HCT116 (cell line): ENCODE measurements around the gene ZNF746. TPM values are rescaled to one million over a fixed set of nuclear protein-coding genes. Genes with fewer than 3 reads are reported as not detected.

Source experiments
- ATAC-seq: fragments of 200-7000 bp; cut with Tn5 transposase; 2 replicates; pipeline ENCODE4 v1.9.1; 2020; ENCODE audit warnings: mild to moderate bottlenecking, moderate library complexity
- BruUV-seq: library from RNA; stranded (reverse); fragments of 400-500 nt; replicated peaks from 2 replicates; lab custom pipeline; 2021; lab: Mats Ljungman, UMichigan
- CTCF ChIA-PET: fragments of 300-600 bp; sonication (Branson Sonifier 250); formaldehyde crosslinking; loops from one replicate; lab custom pipeline; 2021; ENCODE audit warnings: antibody characterized with exemption; lab: Charles Lee
- POLR2A ChIA-PET: fragments of 300-600, 350-600 bp; sonication (Branson Sonifier 250); formaldehyde crosslinking; loops from one replicate; lab custom pipeline; 2021; ENCODE audit warnings: antibody characterized with exemption; lab: Charles Lee
- RAD21 ChIA-PET, 2 experiments: fragments of 300-600 bp; sonication (Branson Sonifier 250); formaldehyde crosslinking; loops; one replicate each; lab custom pipeline; 2023; ENCODE audit warnings: low total read pairs in 2 of 2; ENCODE audit not compliant: uncharacterized antibody in 2 of 2, unreplicated experiment in 2 of 2, low non-redundant PET in 1 of 2; lab: Charles Lee
- DNase-seq: peaks from one replicate; pipeline ENCODE4 v3.0.0-alpha.2; 2010; ENCODE audit warnings: low read depth, low spot score
- H2AFZ ChIP-seq: fragments of 200-600 bp; shearing (Covaris generic), sonication (generic); 2 replicates; pipeline ENCODE4 v1.6.1; 2017; ENCODE audit warnings: low read depth, mixed run types, mixed read lengths, antibody characterized with exemption, low read length; ENCODE audit not compliant: poor library complexity, severe bottlenecking
- H3K27ac ChIP-seq: 2 replicates; pipeline ENCODE4 v1.5.1; 2012; ENCODE audit warnings: low read depth, low read length
- H3K27me3 ChIP-seq: fragments of 200-600 bp; sonication (generic); 2 replicates; pipeline ENCODE4 v1.6.1; 2016; ENCODE audit warnings: mixed run types, low read length, mixed read lengths; ENCODE audit not compliant: insufficient read depth
- H3K36me3 ChIP-seq, 2 experiments: fragments of 200-500 bp in 1 of 2; fragments of 200-600 bp in 1 of 2; sonication (Bioruptor generic) in 1 of 2; sonication (generic) in 1 of 2; 2 replicates each; pipeline versions ENCODE4 v1.5.1 to v1.6.1; 2014 to 2016; ENCODE audit warnings: low read length in 2 of 2, inconsistent platforms in 1 of 2, mixed read lengths in 1 of 2, mixed run types in 1 of 2; ENCODE audit not compliant: insufficient read depth in 2 of 2, control insufficient read depth in 1 of 2
- H3K4me1 ChIP-seq, 2 experiments: fragments of 200-600 bp in 1 of 2; sonication (generic) in 1 of 2; 2 replicates each; pipeline versions ENCODE4 v1.5.1 to v1.6.1; 2012 to 2017; ENCODE audit warnings: low read length in 2 of 2, inconsistent platforms in 1 of 2, mild to moderate bottlenecking in 1 of 2, mixed read lengths in 1 of 2, mixed run types in 1 of 2, moderate library complexity in 1 of 2; ENCODE audit not compliant: insufficient read depth in 2 of 2, control insufficient read depth in 1 of 2
- H3K4me2 ChIP-seq: fragments of 200-600 bp; sonication (generic); 2 replicates; pipeline ENCODE4 v1.6.1; 2017; ENCODE audit warnings: mixed run types, low read length, mixed read lengths
- H3K4me3 ChIP-seq, 2 experiments: fragments of 200-600 bp in 1 of 2; sonication (generic) in 1 of 2; replicated peaks in 1 of 2; 2 replicates each; pipeline ENCODE4 v1.5.1; 2011 to 2016; ENCODE audit warnings: low read length in 2 of 2, control low read depth in 1 of 2, low read depth in 1 of 2, mild to moderate bottlenecking in 1 of 2, mixed read lengths in 1 of 2, mixed run types in 1 of 2
- H3K79me2 ChIP-seq: fragments of 200-600 bp; sonication (generic); 2 replicates; pipeline ENCODE4 v1.6.1; 2017; ENCODE audit warnings: mild to moderate bottlenecking, mixed run types, low read length, moderate library complexity, mixed read lengths; ENCODE audit not compliant: insufficient read depth
- H3K9ac ChIP-seq: fragments of 200-600 bp; sonication (generic); 2 replicates; pipeline ENCODE4 v1.6.1; 2016; ENCODE audit warnings: low read length, mixed read lengths
- H3K9me2 ChIP-seq: fragments of 200-600 bp; sonication (generic), shearing (Covaris generic); 2 replicates; pipeline ENCODE4 v1.6.1; 2017; ENCODE audit warnings: mixed run types, mild to moderate bottlenecking, moderate library complexity; ENCODE audit not compliant: insufficient read depth
- H3K9me3 ChIP-seq, 2 experiments: fragments of 200-500 bp in 1 of 2; fragments of 200-600 bp in 1 of 2; sonication (Bioruptor generic) in 1 of 2; sonication (generic) in 1 of 2; 2 replicates each; pipeline ENCODE4 v1.6.1; 2014 to 2017; ENCODE audit warnings: low read length in 2 of 2, mixed read lengths in 2 of 2, inconsistent platforms in 1 of 2, low read depth in 1 of 2, mild to moderate bottlenecking in 1 of 2, mixed run types in 1 of 2, moderate library complexity in 1 of 2; ENCODE audit not compliant: control insufficient read depth in 1 of 2, insufficient read depth in 1 of 2
- H4K20me1 ChIP-seq: fragments of 200-600 bp; sonication (generic), shearing (Covaris generic); 2 replicates; pipeline ENCODE4 v1.6.1; 2017; ENCODE audit warnings: mixed run types, mild to moderate bottlenecking, moderate library complexity; ENCODE audit not compliant: insufficient read depth
- EZH2 ChIP-seq: fragments of 200-600 bp; sonication (generic); IDR thresholded peaks from 2 replicates; pipeline ENCODE4 v1.6.1; 2017; ENCODE audit warnings: antibody characterized with exemption, mixed run types
- EZH2phosphoT487 ChIP-seq: fragments of 200-600 bp; IDR thresholded peaks from 2 replicates; pipeline ENCODE4 v1.6.1; 2018; ENCODE audit warnings: antibody characterized with exemption, borderline replicate concordance
- SP1 ChIP-seq: IDR thresholded peaks from 2 replicates; pipeline ENCODE4 v1.6.1; 2012; ENCODE audit warnings: low read depth
- TCF7L2 ChIP-seq: IDR thresholded peaks from 2 replicates; pipeline ENCODE4 v1.7.0; 2011; ENCODE audit warnings: borderline replicate concordance, inconsistent platforms; ENCODE audit not compliant: insufficient read depth, insufficient read length; ENCODE audit errors: extremely low read depth
- YY1 ChIP-seq: IDR thresholded peaks from 2 replicates; pipeline ENCODE4 v1.6.1; 2011; ENCODE audit warnings: low read length, low read depth, moderate library complexity, mild to moderate bottlenecking; ENCODE audit not compliant: insufficient replicate concordance; ENCODE audit errors: extremely low read depth
- intact Hi-C: fragments of 100-400 bp; cut with micrococcal nuclease; formaldehyde crosslinking; loops from 2 replicates; pipeline ENCODE4 v1.10.0; 2022
- total RNA-seq: library from RNA; stranded (reverse); gene quantifications from one replicate; pipeline ENCODE4 v1.2.1, GENCODE V29; 2021; ENCODE audit not compliant: unreplicated experiment
- TF ChIP-seq, protein P1 (sequence below): IDR thresholded peaks from 2 replicates; pipeline ENCODE4 v1.6.1; 2012; ENCODE audit warnings: low read depth
- TF ChIP-seq, protein P2 (sequence below): IDR thresholded peaks from 2 replicates; pipeline ENCODE4 v1.6.1; 2012

Gene ZNF746
- total RNA-seq, 1 experiment from 2014 or later: 18.7 TPM

DNA sequence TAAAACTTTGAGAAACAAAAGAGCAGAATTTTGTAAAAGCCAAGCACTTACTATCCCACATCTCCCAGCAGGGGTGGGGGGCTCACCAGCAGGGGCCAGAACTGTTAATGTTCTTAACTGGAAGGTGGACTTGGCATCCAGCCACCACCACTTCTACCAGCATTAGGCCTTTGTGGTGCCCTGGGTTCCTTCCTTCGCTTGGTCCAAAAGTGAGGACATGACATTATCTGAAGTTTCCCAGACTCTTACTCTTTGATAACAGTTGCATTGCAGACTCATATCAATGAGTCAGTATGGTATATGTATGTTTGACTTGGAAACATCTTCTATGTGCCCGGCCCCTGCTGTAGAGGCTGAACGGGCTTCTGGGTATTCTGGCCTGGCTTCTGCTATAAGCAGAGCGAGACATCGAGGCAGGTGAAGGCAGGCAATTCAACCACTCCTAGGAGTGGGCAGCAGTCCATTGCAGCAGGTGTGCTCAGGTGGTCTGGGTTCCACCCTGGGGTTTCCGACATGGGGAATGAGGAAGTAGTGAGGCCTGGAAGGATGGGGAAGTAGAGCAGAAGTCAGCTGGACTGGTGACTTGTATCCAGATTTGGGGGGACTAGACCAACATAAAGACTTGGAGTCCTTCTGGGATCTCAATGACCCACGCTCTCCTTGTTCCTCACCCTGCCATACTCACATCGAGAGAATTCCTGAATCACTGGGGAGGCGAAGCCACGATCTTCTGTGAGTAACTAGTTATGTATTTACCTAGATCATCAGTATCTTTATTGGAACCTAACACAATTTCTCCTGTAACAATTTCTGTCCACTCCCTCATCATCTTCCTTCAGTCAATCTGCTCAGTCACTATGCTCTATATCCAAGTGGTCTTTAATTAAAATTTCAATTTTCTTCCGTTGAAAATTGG, 40.8 kb downstream of the ZNF746 start:
- BruUV-seq: no TSS peak
- CTCF ChIA-PET: no interaction called here
- no peak for ATAC-seq
- Histone ChIP-seq H3K79me2 (peaks cover 29% of the 10 kb centered on the region), H3K9me3 (no peaks in the 10 kb centered on the region), H2AFZ (no peak overlapping the region), H3K4me2 (no peak overlapping the region), H4K20me1 (no peaks in the 10 kb centered on the region), H3K36me3 (peaks cover 4 to 22% of the 10 kb centered on the region in 2 experiments; a peak in 3 of 4 replicates), H3K9ac (no peak overlapping the region), H3K9me2 (no peaks in the 10 kb centered on the region), H3K27ac (no peak overlapping the region), H3K4me3 (no peak overlapping the region), H3K4me1 (peaks cover 11 to 16% of the 10 kb centered on the region in 2 experiments; a peak in 2 of 4 replicates), H3K27me3 (no peaks in the 10 kb centered on the region)
- POLR2A ChIA-PET: no interaction called here
- RAD21 ChIA-PET: no interaction called here
- DNase-seq: no peak
- TF ChIP-seq, protein P1, sequence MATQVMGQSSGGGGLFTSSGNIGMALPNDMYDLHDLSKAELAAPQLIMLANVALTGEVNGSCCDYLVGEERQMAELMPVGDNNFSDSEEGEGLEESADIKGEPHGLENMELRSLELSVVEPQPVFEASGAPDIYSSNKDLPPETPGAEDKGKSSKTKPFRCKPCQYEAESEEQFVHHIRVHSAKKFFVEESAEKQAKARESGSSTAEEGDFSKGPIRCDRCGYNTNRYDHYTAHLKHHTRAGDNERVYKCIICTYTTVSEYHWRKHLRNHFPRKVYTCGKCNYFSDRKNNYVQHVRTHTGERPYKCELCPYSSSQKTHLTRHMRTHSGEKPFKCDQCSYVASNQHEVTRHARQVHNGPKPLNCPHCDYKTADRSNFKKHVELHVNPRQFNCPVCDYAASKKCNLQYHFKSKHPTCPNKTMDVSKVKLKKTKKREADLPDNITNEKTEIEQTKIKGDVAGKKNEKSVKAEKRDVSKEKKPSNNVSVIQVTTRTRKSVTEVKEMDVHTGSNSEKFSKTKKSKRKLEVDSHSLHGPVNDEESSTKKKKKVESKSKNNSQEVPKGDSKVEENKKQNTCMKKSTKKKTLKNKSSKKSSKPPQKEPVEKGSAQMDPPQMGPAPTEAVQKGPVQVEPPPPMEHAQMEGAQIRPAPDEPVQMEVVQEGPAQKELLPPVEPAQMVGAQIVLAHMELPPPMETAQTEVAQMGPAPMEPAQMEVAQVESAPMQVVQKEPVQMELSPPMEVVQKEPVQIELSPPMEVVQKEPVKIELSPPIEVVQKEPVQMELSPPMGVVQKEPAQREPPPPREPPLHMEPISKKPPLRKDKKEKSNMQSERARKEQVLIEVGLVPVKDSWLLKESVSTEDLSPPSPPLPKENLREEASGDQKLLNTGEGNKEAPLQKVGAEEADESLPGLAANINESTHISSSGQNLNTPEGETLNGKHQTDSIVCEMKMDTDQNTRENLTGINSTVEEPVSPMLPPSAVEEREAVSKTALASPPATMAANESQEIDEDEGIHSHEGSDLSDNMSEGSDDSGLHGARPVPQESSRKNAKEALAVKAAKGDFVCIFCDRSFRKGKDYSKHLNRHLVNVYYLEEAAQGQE: no peak
- TF ChIP-seq EZH2phosphoT487: no peak
- no peak for TF ChIP-seq SP1
- TF ChIP-seq TCF7L2: no peak
- TF ChIP-seq, protein P2, sequence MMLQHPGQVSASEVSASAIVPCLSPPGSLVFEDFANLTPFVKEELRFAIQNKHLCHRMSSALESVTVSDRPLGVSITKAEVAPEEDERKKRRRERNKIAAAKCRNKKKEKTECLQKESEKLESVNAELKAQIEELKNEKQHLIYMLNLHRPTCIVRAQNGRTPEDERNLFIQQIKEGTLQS: no peak
- TF ChIP-seq YY1: no peak
- TF ChIP-seq EZH2: no peak
- intact Hi-C loops: loop anchor here (5.0 kb wide), 1 partner anchor 194 kb away; the partner anchor contains the start of gene ZNF783
